ENCODE measurements around the gene RRP15. TPM values are rescaled to one million over a fixed set of nuclear protein-coding genes. Genes with fewer than 3 reads are reported as not detected.
A peak's percentile ranks its signal among the peaks of the same experiment; 100 is the strongest.

Gene RRP15
- total RNA-seq, 4 donors from 2014 or later = 2.6 to 21.8 (median 12.9) TPM

DNA sequence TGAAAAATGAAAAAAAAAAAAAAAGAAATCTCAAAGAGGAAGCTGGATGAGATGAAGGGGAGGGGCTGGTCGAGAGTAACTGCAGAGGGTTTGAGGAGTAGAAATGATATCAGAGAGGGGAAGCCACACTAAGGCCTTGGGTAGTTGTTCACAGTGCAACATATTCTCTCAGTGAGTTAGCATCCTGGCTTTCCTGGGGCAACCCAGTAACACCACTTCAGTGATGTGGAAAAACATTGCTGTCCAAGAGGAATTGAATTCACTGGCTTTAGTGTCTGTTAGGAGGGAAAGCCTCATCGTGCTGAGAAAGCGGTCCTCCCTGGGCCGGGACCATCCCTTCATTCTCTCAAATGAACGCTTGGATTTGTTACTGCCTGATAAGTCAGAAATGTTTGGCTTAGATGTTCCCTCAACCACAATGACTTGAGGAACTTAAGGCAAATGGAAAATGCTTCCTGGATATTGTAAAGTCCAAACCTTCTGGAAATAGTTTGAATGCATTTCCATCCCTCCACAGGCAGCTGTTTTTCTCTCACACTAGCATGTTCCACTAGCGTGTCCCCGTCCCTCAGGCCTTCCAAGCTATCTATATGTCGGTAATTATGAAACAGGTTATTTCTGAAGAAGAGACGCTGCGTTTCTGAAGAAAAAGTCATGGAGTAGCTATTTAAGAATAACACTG is 72.3 kb downstream of the RRP15 start:
- TF ChIP-seq, protein P1, sequence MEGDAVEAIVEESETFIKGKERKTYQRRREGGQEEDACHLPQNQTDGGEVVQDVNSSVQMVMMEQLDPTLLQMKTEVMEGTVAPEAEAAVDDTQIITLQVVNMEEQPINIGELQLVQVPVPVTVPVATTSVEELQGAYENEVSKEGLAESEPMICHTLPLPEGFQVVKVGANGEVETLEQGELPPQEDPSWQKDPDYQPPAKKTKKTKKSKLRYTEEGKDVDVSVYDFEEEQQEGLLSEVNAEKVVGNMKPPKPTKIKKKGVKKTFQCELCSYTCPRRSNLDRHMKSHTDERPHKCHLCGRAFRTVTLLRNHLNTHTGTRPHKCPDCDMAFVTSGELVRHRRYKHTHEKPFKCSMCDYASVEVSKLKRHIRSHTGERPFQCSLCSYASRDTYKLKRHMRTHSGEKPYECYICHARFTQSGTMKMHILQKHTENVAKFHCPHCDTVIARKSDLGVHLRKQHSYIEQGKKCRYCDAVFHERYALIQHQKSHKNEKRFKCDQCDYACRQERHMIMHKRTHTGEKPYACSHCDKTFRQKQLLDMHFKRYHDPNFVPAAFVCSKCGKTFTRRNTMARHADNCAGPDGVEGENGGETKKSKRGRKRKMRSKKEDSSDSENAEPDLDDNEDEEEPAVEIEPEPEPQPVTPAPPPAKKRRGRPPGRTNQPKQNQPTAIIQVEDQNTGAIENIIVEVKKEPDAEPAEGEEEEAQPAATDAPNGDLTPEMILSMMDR (IDR thresholded peaks at IDR 0.05) = no peak
- TF ChIP-seq POLR2A (IDR thresholded peaks at IDR 0.05) = no peak
- DNase-seq = no peak
- no peaks in the 10 kb centered on the region for H3K27me3 ChIP-seq
- H3K4me1 ChIP-seq = no peaks in the 10 kb centered on the region
- intact Hi-C loops (cut with DNase I; ENCODE audit: low total_unique reads) = no loop called here
- H3K27ac ChIP-seq = no peak overlapping the region
- H3K9me3 ChIP-seq = no peaks in the 10 kb centered on the region
- no peak overlapping the region for H3K4me3 ChIP-seq
- no peaks in the 10 kb centered on the region for H3K36me3 ChIP-seq

DNA sequence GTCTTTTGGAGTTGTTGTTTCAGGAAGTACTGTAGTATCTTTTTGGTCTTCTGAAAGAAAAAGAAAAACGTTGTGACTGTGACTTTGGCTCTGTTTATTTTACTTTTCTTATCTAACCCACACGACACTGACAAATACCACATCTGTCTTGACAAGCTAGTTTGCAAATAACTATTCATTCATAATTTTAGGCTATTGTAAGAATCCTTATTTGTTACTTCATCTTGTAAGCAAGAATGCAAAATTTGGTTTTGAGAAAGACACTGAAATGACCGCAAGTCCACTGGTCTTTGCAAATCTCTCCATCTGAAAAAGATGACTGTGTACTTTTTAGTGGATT is 72.8 kb downstream of the RRP15 start:
- Histone ChIP-seq H3K27me3 (no peaks in the 10 kb centered on the region), H3K36me3 (no peaks in the 10 kb centered on the region), H3K4me3 (no peak overlapping the region), H3K4me1 (no peaks in the 10 kb centered on the region), H3K9me3 (no peaks in the 10 kb centered on the region), H3K27ac (no peak overlapping the region)
- DNase-seq = no peak
- intact Hi-C loops (cut with DNase I; ENCODE audit: low total_unique reads) = no loop called here
- no peak for TF ChIP-seq POLR2A (IDR thresholded peaks at IDR 0.05)
- TF ChIP-seq, protein P1 (IDR thresholded peaks at IDR 0.05) = no peak

- no peaks in the 10 kb centered on the region for H3K36me3 ChIP-seq
- no peaks in the 10 kb centered on the region for H3K4me1 ChIP-seq
- no peak overlapping the region for H3K27ac ChIP-seq
- H3K9me3 ChIP-seq = no peaks in the 10 kb centered on the region
- DNase-seq = no peak
- no peak overlapping the region for H3K4me3 ChIP-seq
- no peak for TF ChIP-seq POLR2A (IDR thresholded peaks at IDR 0.05)
- TF ChIP-seq, protein P1 (IDR thresholded peaks at IDR 0.05) = peak in 1 of 4 experiments; percentile 19
- intact Hi-C loops (cut with DNase I; ENCODE audit: low total_unique reads) = no loop called here
- H3K27me3 ChIP-seq = no peaks in the 10 kb centered on the region
Measured at GRCh38 chr1:218361298-218362065, 76.4 kb downstream of the RRP15 start.

DNA sequence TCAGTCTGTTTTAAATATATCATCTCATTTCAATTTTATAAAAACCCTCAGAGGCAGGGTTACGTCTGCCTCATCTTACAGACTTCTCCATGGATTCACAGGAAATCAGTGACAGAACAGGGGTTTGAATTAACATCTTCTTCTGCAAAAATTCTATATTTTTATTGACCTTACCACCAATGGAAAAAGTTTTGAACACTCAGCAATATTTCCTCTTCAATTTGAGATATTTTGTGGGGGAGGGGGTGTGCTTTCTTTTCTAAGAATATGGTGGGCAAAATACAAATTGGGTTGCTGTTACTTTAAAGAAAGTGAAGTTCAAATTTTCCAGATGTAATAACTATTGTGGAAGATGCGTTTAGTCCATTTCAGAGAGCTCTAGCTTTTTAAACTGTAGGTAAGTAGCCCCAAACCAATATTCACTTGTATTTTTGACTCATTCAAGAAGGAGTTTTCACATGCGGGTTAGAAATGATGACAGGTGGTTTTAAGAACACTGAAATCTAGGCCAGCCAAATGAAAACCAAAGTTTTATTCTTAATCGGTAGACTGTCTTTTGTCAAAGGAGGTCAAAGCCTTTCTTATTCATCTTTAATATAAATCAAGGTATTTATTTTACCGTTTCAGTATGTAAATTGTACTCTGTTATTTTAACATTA is 77.5 kb downstream of the RRP15 start:
- H3K4me1 ChIP-seq = no peaks in the 10 kb centered on the region
- no peak for DNase-seq
- no peaks in the 10 kb centered on the region for H3K9me3 ChIP-seq
- H3K27me3 ChIP-seq = no peaks in the 10 kb centered on the region
- H3K27ac ChIP-seq = no peak overlapping the region
- no peak for TF ChIP-seq POLR2A (IDR thresholded peaks at IDR 0.05)
- TF ChIP-seq, protein P1 (IDR thresholded peaks at IDR 0.05) = no peak
- H3K4me3 ChIP-seq = no peak overlapping the region
- intact Hi-C loops (cut with DNase I; ENCODE audit: low total_unique reads) = no loop called here
- H3K36me3 ChIP-seq = no peaks in the 10 kb centered on the region

DNA sequence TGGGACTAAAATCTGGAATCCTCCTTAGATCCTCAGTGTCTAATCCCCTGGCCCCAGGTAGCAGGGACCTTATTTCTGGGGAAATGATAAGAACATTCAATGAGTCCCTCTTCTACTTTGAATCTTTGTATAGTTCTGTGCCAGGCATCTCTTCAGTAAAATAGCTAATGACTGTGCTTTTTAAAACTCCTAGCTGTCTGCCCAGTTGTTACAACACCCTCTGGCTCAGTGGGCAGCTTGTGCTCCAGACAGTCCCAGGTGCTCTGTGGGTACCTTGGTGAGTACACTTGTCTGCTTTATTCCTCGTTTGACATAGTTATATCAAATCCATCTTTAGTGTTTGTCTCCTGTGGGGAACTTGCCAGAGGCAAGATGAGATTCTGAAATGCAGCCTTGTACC is 78.0 kb downstream of the RRP15 start:
- no peaks in the 10 kb centered on the region for H3K36me3 ChIP-seq
- no peak for TF ChIP-seq POLR2A (IDR thresholded peaks at IDR 0.05)
- TF ChIP-seq, protein P1 (IDR thresholded peaks at IDR 0.05) = no peak
- no peak for DNase-seq
- no peaks in the 10 kb centered on the region for H3K27me3 ChIP-seq
- H3K9me3 ChIP-seq = no peaks in the 10 kb centered on the region
- intact Hi-C loops (cut with DNase I; ENCODE audit: low total_unique reads) = no loop called here
- H3K27ac ChIP-seq = no peak overlapping the region
- no peak overlapping the region for H3K4me3 ChIP-seq
- no peaks in the 10 kb centered on the region for H3K4me1 ChIP-seq
